Mesenchymal stem cell (in vitro differentiated cells and primary cell): Measurements from ENCODE around the gene UBE2L3.

ENCODE experiments used
- DNase-seq: peaks from one replicate; pipeline ENCODE4 v3.0.0-alpha.2; 2013
- H2AFZ ChIP-seq: one replicate; pipeline ENCODE4 v1.6.1; 2013; ENCODE audit warnings: low read depth, mild to moderate bottlenecking, control low read depth, inconsistent platforms, low read length, moderate library complexity
- H2AK5ac ChIP-seq: 2 replicates; pipeline ENCODE4 v1.6.1; 2013; ENCODE audit warnings: low read length, moderate library complexity, mild to moderate bottlenecking, inconsistent platforms; ENCODE audit not compliant: severe bottlenecking
- H2BK120ac ChIP-seq: one replicate; pipeline ENCODE4 v1.6.1; 2013; ENCODE audit warnings: low read depth, mild to moderate bottlenecking, inconsistent platforms, low read length, moderate library complexity
- H2BK12ac ChIP-seq, 2 experiments: one replicate each; pipeline ENCODE4 v1.6.1; 2013; ENCODE audit warnings: inconsistent platforms in 2 of 2, low read length in 2 of 2, mild to moderate bottlenecking in 2 of 2, moderate library complexity in 2 of 2, control low read depth in 1 of 2
- H2BK15ac ChIP-seq: one replicate; pipeline ENCODE4 v1.6.1; 2013; ENCODE audit warnings: mild to moderate bottlenecking, low read depth, inconsistent platforms; ENCODE audit not compliant: poor library complexity, severe bottlenecking
- H2BK5ac ChIP-seq: 2 replicates; pipeline ENCODE4 v1.6.1; 2013; ENCODE audit warnings: low read depth, mild to moderate bottlenecking, low read length, control low read depth, inconsistent platforms; ENCODE audit not compliant: poor library complexity, severe bottlenecking
- H3K14ac ChIP-seq, 2 experiments: one replicate each; pipeline ENCODE4 v1.6.1; 2013; ENCODE audit warnings: inconsistent platforms in 2 of 2, low read length in 2 of 2, control low read depth in 1 of 2, mild to moderate bottlenecking in 1 of 2, moderate library complexity in 1 of 2
- H3K18ac ChIP-seq, 2 experiments: one replicate each; pipeline ENCODE4 v1.6.1; 2013; ENCODE audit warnings: inconsistent platforms in 2 of 2, low read length in 2 of 2, control low read depth in 1 of 2, low read depth in 1 of 2, mild to moderate bottlenecking in 1 of 2
- H3K23ac ChIP-seq, 2 experiments: one replicate each; pipeline ENCODE4 v1.6.1; 2013; ENCODE audit warnings: inconsistent platforms in 2 of 2, low read length in 2 of 2, mild to moderate bottlenecking in 2 of 2, moderate library complexity in 2 of 2, control low read depth in 1 of 2
- H3K27ac ChIP-seq: 2 replicates; pipeline ENCODE4 v1.5.1; 2013; ENCODE audit warnings: mild to moderate bottlenecking, moderate library complexity, low read length, control low read depth, inconsistent platforms; ENCODE audit not compliant: poor library complexity, severe bottlenecking
- H3K27me3 ChIP-seq, 2 experiments: 2 replicates each; pipeline versions ENCODE4 v1.6.1 to v1.7.0; 2013; ENCODE audit warnings: low read length in 2 of 2, mild to moderate bottlenecking in 2 of 2, moderate library complexity in 2 of 2, control low read depth in 1 of 2, inconsistent platforms in 1 of 2; ENCODE audit not compliant: control insufficient read depth in 1 of 2, insufficient read depth in 1 of 2
- H3K36me3 ChIP-seq, 2 experiments: 2 replicates each; pipeline versions ENCODE4 v1.6.1 to v1.7.0; 2013; ENCODE audit warnings: low read length in 2 of 2, control low read depth in 1 of 2, inconsistent platforms in 1 of 2, low read depth in 1 of 2, mild to moderate bottlenecking in 1 of 2; ENCODE audit not compliant: insufficient read depth in 2 of 2, control insufficient read depth in 1 of 2
- H3K4ac ChIP-seq, 2 experiments: one replicate each; pipeline ENCODE4 v1.6.1; 2013; ENCODE audit warnings: inconsistent platforms in 2 of 2, low read length in 2 of 2, mild to moderate bottlenecking in 2 of 2, moderate library complexity in 2 of 2, control low read depth in 1 of 2, low read depth in 1 of 2
- H3K4me1 ChIP-seq: 2 replicates; pipeline ENCODE4 v1.6.1; 2013; ENCODE audit warnings: low read depth, low read length, control low read depth; ENCODE audit not compliant: control insufficient read depth, insufficient read depth
- H3K4me2 ChIP-seq: 2 replicates; pipeline ENCODE4 v1.6.1; 2013; ENCODE audit warnings: low read length, mild to moderate bottlenecking, inconsistent platforms; ENCODE audit not compliant: poor library complexity, severe bottlenecking
- H3K4me3 ChIP-seq, 2 experiments: 2 replicates each; pipeline versions ENCODE4 v1.5.1 to v1.7.0; 2013; ENCODE audit warnings: low read length in 2 of 2, mild to moderate bottlenecking in 2 of 2, control low read depth in 1 of 2, low read depth in 1 of 2; ENCODE audit not compliant: insufficient read depth in 1 of 2
- H3K79me1 ChIP-seq: replicated peaks from 2 replicates; pipeline ENCODE4 v1.6.1; 2013; ENCODE audit warnings: mild to moderate bottlenecking, control low read depth, low read length, inconsistent platforms; ENCODE audit not compliant: poor library complexity, severe bottlenecking
- H3K9ac ChIP-seq: 2 replicates; pipeline ENCODE4 v1.7.0; 2013; ENCODE audit warnings: mild to moderate bottlenecking, low read length, moderate library complexity
- H3K9me3 ChIP-seq: 2 replicates; pipeline ENCODE4 v1.7.0; 2013; ENCODE audit warnings: mild to moderate bottlenecking, low read length; ENCODE audit not compliant: control insufficient read depth
- H4K8ac ChIP-seq: one replicate; pipeline ENCODE4 v1.6.1; 2013; ENCODE audit warnings: inconsistent platforms, mild to moderate bottlenecking, low read length, moderate library complexity
- H4K91ac ChIP-seq: one replicate; pipeline ENCODE4 v1.6.1; 2013; ENCODE audit warnings: mild to moderate bottlenecking, low read length, inconsistent platforms
- WGBS: methylation state at CpG from one replicate; pipeline ENCODE4 v1.1.7; 2013; ENCODE audit warnings: mixed read lengths; 5-methylcytosine and 5-hydroxymethylcytosine counted together

The UBE2L3 gene

GRCh38 chr22:21587803-21588611 lies 20.5 kb downstream of the UBE2L3 start:
- Histone ChIP-seq H3K4me1 (peaks cover 20% of the 10 kb centered on the region), H3K14ac (no peak overlapping the region), H2BK120ac (no peak overlapping the region), H3K23ac (no peak overlapping the region), H3K9ac (no peak overlapping the region), H2AFZ (no peak overlapping the region), H2AK5ac (no peak overlapping the region), H3K79me1 (no peaks in the 10 kb centered on the region), H2BK15ac (no peak overlapping the region), H3K36me3 (peaks cover 10 to 32% of the 10 kb centered on the region in 2 experiments), H3K9me3 (no peaks in the 10 kb centered on the region), H4K8ac (no peak overlapping the region), H3K4ac (no peak overlapping the region), H3K4me3 (no peak overlapping the region), H2BK5ac (no peak overlapping the region), H2BK12ac (no peak overlapping the region), H3K27me3 (no peaks in the 10 kb centered on the region), H3K4me2 (no peak overlapping the region), H4K91ac (no peak overlapping the region), H3K18ac (no peak overlapping the region), H3K27ac (no peak overlapping the region)
- whole genome bisulfite sequencing, result 88% methylated on average over 2 of the region's 4 CpGs
- DNase-seq, result peak; percentile 66

- Histone ChIP-seq H3K27ac (no peak overlapping the region), H2BK120ac (no peak overlapping the region), H3K4me3 (no peak overlapping the region), H3K14ac (peak overlapping the region in 1 of 2 experiments; percentile 14), H2AFZ (no peak overlapping the region), H4K91ac (no peak overlapping the region), H3K23ac (no peak overlapping the region), H2BK5ac (no peak overlapping the region), H3K18ac (no peak overlapping the region), H3K4me2 (no peak overlapping the region), H3K79me1 (no peaks in the 10 kb centered on the region), H3K4ac (no peak overlapping the region), H3K36me3 (peaks cover 24 to 41% of the 10 kb centered on the region in 2 experiments), H4K8ac (no peak overlapping the region), H3K9ac (no peak overlapping the region), H2BK12ac (no peak overlapping the region), H3K4me1 (peaks cover 21% of the 10 kb centered on the region), H2AK5ac (no peak overlapping the region), H3K9me3 (no peaks in the 10 kb centered on the region), H3K27me3 (no peaks in the 10 kb centered on the region), H2BK15ac (no peak overlapping the region)
- no peak for DNase-seq
- WGBS, result 96% methylated on average over 7 of the region's 8 CpGs
These were observed 21.9 kb downstream of the UBE2L3 start for GRCh38 chr22:21589396-21589795.

GRCh38 chr22:21590809-21591641 lies 23.5 kb downstream of the UBE2L3 start:
- no peak overlapping the region for H3K27ac ChIP-seq
- no peaks in the 10 kb centered on the region for H3K79me1 ChIP-seq
- H2BK120ac ChIP-seq, result no peak overlapping the region
- H3K36me3 ChIP-seq, result peaks cover 38 to 50% of the 10 kb centered on the region in 2 experiments
- no peak overlapping the region for H4K91ac ChIP-seq
- H2AK5ac ChIP-seq, result no peak overlapping the region
- peak overlapping the region in 1 of 2 experiments; percentile 77 for H3K23ac ChIP-seq
- H2AFZ ChIP-seq, result no peak overlapping the region
- H3K18ac ChIP-seq, result no peak overlapping the region
- H3K9ac ChIP-seq, result no peak overlapping the region
- H2BK12ac ChIP-seq, result no peak overlapping the region
- H2BK5ac ChIP-seq, result no peak overlapping the region
- no peak overlapping the region for H3K4me2 ChIP-seq
- no peaks in the 10 kb centered on the region for H3K27me3 ChIP-seq
- H2BK15ac ChIP-seq, result no peak overlapping the region
- 94% methylated on average over 7 of the region's 9 CpGs for WGBS
- H3K4me1 ChIP-seq, result peaks cover 23% of the 10 kb centered on the region
- no peak overlapping the region for H3K4ac ChIP-seq
- no peaks in the 10 kb centered on the region for H3K9me3 ChIP-seq
- no peak overlapping the region for H3K14ac ChIP-seq
- DNase-seq, result no peak
- no peak overlapping the region for H4K8ac ChIP-seq
- H3K4me3 ChIP-seq, result no peak overlapping the region

- H2BK5ac ChIP-seq, result no peak overlapping the region
- H3K18ac ChIP-seq, result no peak overlapping the region
- H2BK12ac ChIP-seq, result no peak overlapping the region
- no peak overlapping the region for H3K9ac ChIP-seq
- H2AFZ ChIP-seq, result no peak overlapping the region
- H3K14ac ChIP-seq, result no peak overlapping the region
- WGBS, result 95% methylated on average over 9 of the region's 9 CpGs
- no peaks in the 10 kb centered on the region for H3K9me3 ChIP-seq
- no peak overlapping the region for H3K4me2 ChIP-seq
- H4K8ac ChIP-seq, result no peak overlapping the region
- no peaks in the 10 kb centered on the region for H3K79me1 ChIP-seq
- H3K4me3 ChIP-seq, result no peak overlapping the region
- no peak overlapping the region for H2BK120ac ChIP-seq
- no peak overlapping the region for H4K91ac ChIP-seq
- H3K27me3 ChIP-seq, result no peaks in the 10 kb centered on the region
- H3K23ac ChIP-seq, result no peak overlapping the region
- no peak for DNase-seq
- H3K4ac ChIP-seq, result no peak overlapping the region
- H3K27ac ChIP-seq, result no peak overlapping the region
- peaks cover 44 to 54% of the 10 kb centered on the region in 2 experiments for H3K36me3 ChIP-seq
- H3K4me1 ChIP-seq, result peaks cover 23% of the 10 kb centered on the region
- no peak overlapping the region for H2BK15ac ChIP-seq
- no peak overlapping the region for H2AK5ac ChIP-seq
These were observed 24.2 kb downstream of the UBE2L3 start for GRCh38 chr22:21591695-21592094.
